ENCODE measurements around the gene PLXNA2. TPM values are rescaled to one million over a fixed set of nuclear protein-coding genes. Genes with fewer than 3 reads are reported as not detected.
A peak's percentile ranks its signal among the peaks of the same experiment; 100 is the strongest.

Gene PLXNA2
- total and polyA plus RNA-seq, 2 of the 8 experiments (the other 6 are each of a cell fraction or from before 2014, with no cell fraction given), result 0.33 to 1.5 TPM

DNA sequence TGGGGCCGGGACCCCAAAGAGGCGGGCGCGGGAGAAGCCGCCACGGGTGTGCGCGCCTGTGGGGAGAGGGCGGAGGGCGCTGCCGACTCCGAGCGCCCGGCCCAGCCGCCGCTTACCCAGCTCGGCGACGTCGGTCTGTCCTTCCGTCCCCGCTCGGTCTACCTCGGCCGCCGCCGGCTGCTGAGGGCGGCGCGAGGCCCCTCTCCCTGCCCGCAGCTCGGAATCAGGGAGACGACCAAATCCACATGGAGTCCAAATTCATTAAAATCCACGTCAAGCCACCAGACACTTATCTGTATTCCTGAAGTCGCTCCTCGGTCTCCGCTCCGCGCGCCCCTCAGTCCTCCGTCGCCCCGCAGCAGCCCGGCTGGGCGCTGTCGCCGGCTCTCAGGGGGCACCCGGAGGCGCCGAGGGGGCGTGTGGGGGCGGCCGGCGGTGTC, 637 bp downstream of the PLXNA2 start:
- Histone ChIP-seq H2AK5ac (ENCODE audit: low read depth, low read length) (no peak overlapping the region), H3K4me1 (replicated peaks in 1 of 4; ENCODE audit: control insufficient read depth in 3 of 4, insufficient read depth in 4 of 4, low read length in 3 of 4) (peaks cover 3 to 14% (median 6%) of the 10 kb centered on the region in 4 experiments; a peak in 6 of 7 replicates), H3K79me1 (ENCODE audit: low read depth, low read length) (no peaks in the 10 kb centered on the region), H3K4me2 (ENCODE audit: insufficient read depth in 1 of 2, low read depth in 2 of 2, low read length in 2 of 2) (peak overlapping the region; percentile 78 to 91), H3K36me3 (ENCODE audit: control insufficient read depth in 2 of 4, insufficient read depth in 4 of 4, low read length in 3 of 4) (no peaks in the 10 kb centered on the region), H2BK120ac (replicated peaks; ENCODE audit: low read depth, low read length) (no peak overlapping the region), H2BK12ac (ENCODE audit: low read depth, low read length) (no peak overlapping the region), H4K8ac (ENCODE audit: extremely low read depth, insufficient read depth, low read length) (peak overlapping the region; percentile 26; the same call in 1 of the 2 replicates), H3K9ac (replicated peaks in 1 of 4; ENCODE audit: extremely low read depth in 1 of 4, low read depth in 3 of 4, low read length in 3 of 4) (peak overlapping the region in 3 of 4 experiments; percentile 13 to 68 (median 42); a peak in 3 of 7 replicates), H2BK20ac (ENCODE audit: low read length) (no peak overlapping the region), H3K27ac (ENCODE audit: low read depth, low read length) (no peak overlapping the region), H3K23me2 (ENCODE audit: low read depth, low read length) (peaks cover 20% of the 10 kb centered on the region; the same call in 1 of the 2 replicates), H3K4me3 (ENCODE audit: extremely low read depth in 1 of 4, insufficient read depth in 2 of 4, low read depth in 3 of 4, low read length in 4 of 4) (peak overlapping the region; percentile 56 to 74 (median 66)), H3K23ac (ENCODE audit: insufficient read length) (no peak overlapping the region), H3K14ac (ENCODE audit: insufficient read length) (no peak overlapping the region), H4K20me1 (replicated peaks in 1 of 2; ENCODE audit: control insufficient read depth in 1 of 2, insufficient read depth in 2 of 2, low read length in 2 of 2) (peaks cover 0 to 8% of the 10 kb centered on the region in 2 experiments), H3K4ac (replicated peaks; ENCODE audit: insufficient read length, low read depth, low read length) (no peak overlapping the region), H2BK5ac (ENCODE audit: low read depth, low read length) (no peak overlapping the region), H3K79me2 (ENCODE audit: control insufficient read depth in 1 of 2, insufficient read depth in 2 of 2, low read length in 2 of 2) (no peaks in the 10 kb centered on the region), H4K91ac (replicated peaks; ENCODE audit: insufficient read length, low read length) (no peak overlapping the region), H2BK15ac (ENCODE audit: low read length) (no peak overlapping the region), H2AFZ (ENCODE audit: low read length) (no peak overlapping the region; the same call in 1 of the 2 replicates), H3K9me3 (ENCODE audit: insufficient read depth in 2 of 2, low read depth in 1 of 2, low read length in 1 of 2) (no peaks in the 10 kb centered on the region), H3K56ac (replicated peaks; ENCODE audit: insufficient read length, low read depth, low read length) (no peak overlapping the region), H3K18ac (ENCODE audit: extremely low read depth, low read length) (no peak overlapping the region), H3K27me3 (replicated peaks in 1 of 4; ENCODE audit: control insufficient read depth in 3 of 4, extremely low read depth in 1 of 4, insufficient read depth in 3 of 4, low read length in 3 of 4) (peaks cover 16 to 44% (median 37%) of the 10 kb centered on the region in 4 experiments), H4K5ac (ENCODE audit: insufficient read length, low read depth, low read length) (no peak overlapping the region)
- peak in 1 of 2 experiments; percentile 58 for DNase-seq (ENCODE audit: low read depth in 1 of 2, low spot score in 2 of 2)
- CTCF ChIA-PET (ENCODE audit: partially characterized antibody), result interaction anchor here (0.8 to 16.9 kb wide), 21 partner anchors 8 to 249 kb away, joined by 3 to 315 read pairs (median 6); no protein-coding TSS in a partner anchor
- 1% methylated on average over 22 of the region's 54 CpGs; no CpG with 5 or more reads in 1 of the 2 experiments for WGBS, 2 experiments (ENCODE audit: extremely low coverage in 1 of 2, insufficient coverage in 1 of 2, insufficient read length in 1 of 2, insufficient replicate concordance in 2 of 2, low coverage in 1 of 2, low lambda C conversion rate in 2 of 2, missing lambda C conversion rate in 1 of 2)
- POLR2A ChIA-PET (ENCODE audit: partially characterized antibody), result interaction anchor here (3.1 kb wide), 1 partner anchor 10 kb away, joined by 8 read pairs; no protein-coding TSS in a partner anchor
- FAIRE-seq, result no peak
- TF ChIP-seq EZH2 (IDR thresholded peaks at IDR 0.05; ENCODE audit: low read depth, low read length, severe bottlenecking) (peak; percentile 71), TCF12 (IDR thresholded peaks at IDR 0.05; ENCODE audit: low read depth, low read length) (no peak), PHF8 (conservative IDR thresholded peaks at IDR 0.05; ENCODE audit: low read depth, low read length) (no peak), RNF2 (IDR thresholded peaks at IDR 0.05; ENCODE audit: borderline replicate concordance, low read depth, low read length, missing control alignments, poor library complexity, severe bottlenecking) (no peak), MAFK (IDR thresholded peaks at IDR 0.05; ENCODE audit: low read depth, low read length) (no peak), NANOG (IDR thresholded peaks at IDR 0.05; ENCODE audit: insufficient read depth, low read depth, low read length, poor library complexity, severe bottlenecking) (no peak), SUZ12 (IDR thresholded peaks at IDR 0.05; ENCODE audit: low read length) (peak; percentile 84), TBP (IDR thresholded peaks at IDR 0.05; ENCODE audit: low read depth, low read length) (no peak), JUN (IDR thresholded peaks at IDR 0.05; ENCODE audit: low read depth, low read length) (no peak), CHD2 (IDR thresholded peaks at IDR 0.05; ENCODE audit: low read length) (no peak)
- TF ChIP-seq, protein P1, sequence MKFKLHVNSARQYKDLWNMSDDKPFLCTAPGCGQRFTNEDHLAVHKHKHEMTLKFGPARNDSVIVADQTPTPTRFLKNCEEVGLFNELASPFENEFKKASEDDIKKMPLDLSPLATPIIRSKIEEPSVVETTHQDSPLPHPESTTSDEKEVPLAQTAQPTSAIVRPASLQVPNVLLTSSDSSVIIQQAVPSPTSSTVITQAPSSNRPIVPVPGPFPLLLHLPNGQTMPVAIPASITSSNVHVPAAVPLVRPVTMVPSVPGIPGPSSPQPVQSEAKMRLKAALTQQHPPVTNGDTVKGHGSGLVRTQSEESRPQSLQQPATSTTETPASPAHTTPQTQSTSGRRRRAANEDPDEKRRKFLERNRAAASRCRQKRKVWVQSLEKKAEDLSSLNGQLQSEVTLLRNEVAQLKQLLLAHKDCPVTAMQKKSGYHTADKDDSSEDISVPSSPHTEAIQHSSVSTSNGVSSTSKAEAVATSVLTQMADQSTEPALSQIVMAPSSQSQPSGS (IDR thresholded peaks at IDR 0.05; ENCODE audit: low read length), result no peak
